ENCODE results near the gene QPCTL. TPM values are rescaled to one million over a fixed set of nuclear protein-coding genes. Genes with fewer than 3 reads are reported as not detected.

Gene QPCTL
- 7.9 to 10.8 TPM (median 9.8 TPM) in 5 replicates for total RNA-seq (2022; extraction: Qiagen RNA extraction; ENCODE audit: low read depth)

GRCh38 chr19:45692187-45693105, at the start of gene QPCTL:
QPCTL (plus strand) TSS chr19:45692666; CDS start chr19:45692704, 38 bp downstream.

DNA sequence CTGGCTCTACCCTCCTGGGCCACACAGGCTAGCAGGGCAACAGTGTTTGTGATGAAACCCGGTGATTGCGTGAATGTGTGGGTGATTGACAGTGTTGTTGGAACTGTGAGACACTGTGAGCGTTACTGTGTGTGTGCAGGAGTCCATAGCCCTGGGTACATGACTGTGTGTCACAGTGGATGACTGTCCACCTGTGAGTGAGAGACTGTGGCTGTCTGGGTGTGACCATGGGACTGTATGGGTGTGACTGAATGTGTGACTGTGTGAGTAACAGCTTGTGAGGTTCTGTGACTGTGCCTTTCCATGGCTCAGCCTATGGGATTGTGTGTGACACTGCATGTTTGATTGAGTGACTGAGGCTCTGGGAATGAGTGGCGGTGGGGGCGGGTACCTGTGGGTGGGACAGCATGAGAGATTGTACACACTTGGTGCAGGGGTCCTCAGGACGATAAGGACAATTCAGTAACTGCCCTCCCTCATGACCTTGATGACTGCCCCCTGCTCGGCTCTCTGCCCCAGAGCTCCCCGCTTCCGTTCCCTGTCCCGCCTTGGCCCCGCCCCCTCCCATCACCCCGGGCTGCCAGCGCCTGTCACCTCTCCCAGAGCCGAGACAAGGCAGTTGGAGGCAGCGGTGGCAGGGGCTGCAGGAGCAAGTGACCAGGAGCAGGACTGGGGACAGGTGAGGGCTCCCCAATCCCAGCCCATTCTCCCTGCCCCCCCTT, 24.7 kb upstream of the QPCTL start, which contains the start of gene GIPR:
TSS of gene GIPR (plus strand) at position 602 of the 722 bp plus-strand sequence. CDS start 1,300 bp downstream, outside the sequence.

GRCh38 chr19:45691516-45692186, 815 bp upstream of the QPCTL start, which contains the start of gene SNRPD2:
SNRPD2 (minus strand) TSS chr19:45691953; CDS start chr19:45691888, 65 bp downstream.

DNA sequence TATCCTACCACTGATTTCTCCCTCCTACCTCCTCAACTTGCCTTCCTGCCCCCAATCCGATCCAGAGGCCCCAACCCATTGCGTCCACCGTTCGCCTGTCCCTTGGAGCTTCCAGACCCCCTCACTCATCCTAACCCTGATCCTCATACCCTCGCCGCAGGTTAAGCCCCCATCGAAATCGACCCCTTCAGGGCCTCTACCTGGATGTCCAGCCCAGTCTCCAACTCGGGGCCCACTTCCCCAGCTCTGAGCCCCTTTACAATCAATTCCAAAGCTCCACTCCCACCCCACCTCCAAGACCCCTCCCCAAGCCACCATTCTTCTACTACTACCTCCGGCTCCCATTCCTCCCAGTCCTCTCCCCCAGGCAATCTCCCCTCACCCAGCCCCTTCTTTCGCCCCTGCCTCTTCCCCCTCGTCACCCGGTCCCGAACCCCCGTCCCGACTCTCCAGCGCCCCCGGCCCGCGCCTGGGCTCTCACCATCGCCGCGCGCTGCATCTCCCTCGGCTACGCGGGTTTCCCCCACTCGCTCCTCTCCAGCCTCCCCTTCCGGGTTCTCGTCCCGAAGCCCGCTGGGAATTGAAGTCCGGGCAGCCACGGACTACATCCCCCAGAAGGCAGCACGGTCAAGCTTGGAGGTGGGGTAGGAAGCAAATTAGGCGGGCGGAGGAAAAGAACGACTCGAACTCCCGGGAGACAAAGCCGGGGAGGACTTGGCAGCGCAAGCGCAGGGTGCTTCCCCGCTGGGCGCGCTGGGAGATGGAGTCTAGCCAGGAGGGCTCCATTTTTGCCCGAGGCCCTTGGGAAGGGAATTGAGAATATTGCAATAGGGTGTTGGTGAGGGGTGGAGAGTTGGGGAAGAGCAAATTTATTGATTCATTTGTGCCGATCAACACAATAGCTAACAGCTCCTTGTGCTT, 38.2 kb downstream of the QPCTL start, which contains the start of gene FBXO46:
TSS of gene FBXO46 (minus strand) at position 529 of the 921 bp plus-strand sequence. CDS start 17,401 bp downstream, outside the sequence.

DNA sequence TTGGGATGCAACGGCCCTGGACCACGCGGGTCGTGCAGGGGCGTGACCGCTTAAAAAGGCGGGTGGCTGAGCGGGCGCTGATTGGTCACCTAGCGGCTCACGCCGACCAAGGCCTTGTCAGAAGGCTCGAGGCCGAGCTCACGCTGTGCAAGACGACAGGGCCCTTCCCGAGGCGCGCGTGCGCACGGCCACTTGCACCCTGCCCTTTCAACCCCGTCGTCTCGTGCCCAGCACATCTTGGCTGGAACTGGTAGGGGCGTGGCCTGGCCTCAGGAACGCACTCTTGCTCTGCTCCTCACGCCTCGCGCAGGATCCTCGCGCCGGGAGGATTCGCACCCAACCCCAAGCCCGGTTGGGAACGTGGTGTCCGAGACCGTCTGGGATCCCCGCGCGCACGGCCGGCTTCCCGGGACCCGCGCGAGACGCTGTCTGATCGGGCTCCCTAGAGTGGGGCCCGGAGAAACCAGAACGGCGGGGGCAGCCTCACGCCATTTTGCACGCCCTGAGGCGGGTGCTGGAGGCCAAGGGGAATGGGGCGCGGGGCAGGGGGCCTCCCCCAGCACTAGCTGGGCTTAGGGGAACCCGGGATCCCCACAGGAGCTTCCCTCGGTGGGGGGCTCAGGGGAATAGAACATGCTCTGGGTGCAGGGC, 40.8 kb downstream of the QPCTL start, which contains the start of gene MEIOSIN:
TSS of gene MEIOSIN (plus strand) at position 280 of the 651 bp plus-strand sequence. CDS start 1,938 bp downstream, outside the sequence.

Other genes starting within 250 kb of the QPCTL start
- gene FOSB, start 224.7 kb upstream of the QPCTL start, total RNA-seq (2022; extraction: Qiagen RNA extraction; ENCODE audit: low read depth) = 13.4 to 19.5 TPM (median 15.8 TPM) in 5 replicates
- 8.0 to 12.5 TPM (median 9.8 TPM) in 5 replicates for gene RTN2, start 195.6 kb upstream of the QPCTL start, total RNA-seq (2022; extraction: Qiagen RNA extraction; ENCODE audit: low read depth)
- gene PPM1N, start 194.2 kb upstream of the QPCTL start, total RNA-seq (2022; extraction: Qiagen RNA extraction; ENCODE audit: low read depth) = 6.5 to 8.5 TPM (median 7.4 TPM) in 5 replicates
- 109 to 126 TPM (median 118 TPM) in 5 replicates for gene VASP, start 185.2 kb upstream of the QPCTL start, total RNA-seq (2022; extraction: Qiagen RNA extraction; ENCODE audit: low read depth)
- 11.5 to 17.3 TPM (median 17.0 TPM) in 5 replicates for gene OPA3, start 107.9 kb upstream of the QPCTL start, total RNA-seq (2022; extraction: Qiagen RNA extraction; ENCODE audit: low read depth)
- 0.13 to 0.38 TPM (median 0.22 TPM) in 5 replicates for gene GPR4, start 90.5 kb upstream of the QPCTL start, total RNA-seq (2022; extraction: Qiagen RNA extraction; ENCODE audit: low read depth)
- gene EML2, start 53.3 kb upstream of the QPCTL start, total RNA-seq (2022; extraction: Qiagen RNA extraction; ENCODE audit: low read depth) = 22.4 to 30.1 TPM (median 25.4 TPM) in 5 replicates
- 2.1 to 4.7 TPM (median 2.5 TPM) in 5 replicates for gene GIPR, start 24.4 kb upstream of the QPCTL start, total RNA-seq (2022; extraction: Qiagen RNA extraction; ENCODE audit: low read depth)
- gene SNRPD2, start 713 bp upstream of the QPCTL start, total RNA-seq (2022; extraction: Qiagen RNA extraction; ENCODE audit: low read depth) = 757 to 952 TPM (median 803 TPM) in 5 replicates
- gene FBXO46, start 38.2 kb downstream of the QPCTL start, total RNA-seq (2022; extraction: Qiagen RNA extraction; ENCODE audit: low read depth) = 8.9 to 11.1 TPM (median 10.6 TPM) in 5 replicates
- gene MEIOSIN, start 40.8 kb downstream of the QPCTL start, total RNA-seq (2022; extraction: Qiagen RNA extraction; ENCODE audit: low read depth) = 0.05 to 0.16 TPM (median 0.06 TPM) in 4 of 5 replicates, not detected in the other
- 19.5 to 36.8 TPM (median 31.1 TPM) in 5 replicates for gene SIX5, start 76.6 kb downstream of the QPCTL start, total RNA-seq (2022; extraction: Qiagen RNA extraction; ENCODE audit: low read depth)
- 36.9 to 58.2 TPM (median 54.8 TPM) in 5 replicates for gene DMPK, start 89.8 kb downstream of the QPCTL start, total RNA-seq (2022; extraction: Qiagen RNA extraction; ENCODE audit: low read depth)
- gene DMWD, start 100.2 kb downstream of the QPCTL start, total RNA-seq (2022; extraction: Qiagen RNA extraction; ENCODE audit: low read depth) = 23.6 to 40.1 TPM (median 35.8 TPM) in 5 replicates
- gene RSPH6A, start 122.6 kb downstream of the QPCTL start, total RNA-seq (2022; extraction: Qiagen RNA extraction; ENCODE audit: low read depth) = 0.03 TPM in 1 of 5 replicates, not detected in the others
- gene SYMPK, start 170.5 kb downstream of the QPCTL start, total RNA-seq (2022; extraction: Qiagen RNA extraction; ENCODE audit: low read depth) = 59.7 to 84.4 TPM (median 77.3 TPM) in 5 replicates
- gene FOXA3, start 171.7 kb downstream of the QPCTL start, total RNA-seq (2022; extraction: Qiagen RNA extraction; ENCODE audit: low read depth) = 0.76 to 1.2 TPM (median 0.94 TPM) in 5 replicates
- 21.0 to 39.5 TPM (median 37.8 TPM) in 5 replicates for gene IRF2BP1, start 193.5 kb downstream of the QPCTL start, total RNA-seq (2022; extraction: Qiagen RNA extraction; ENCODE audit: low read depth)
- 6.5 to 12.1 TPM (median 10.7 TPM) in 5 replicates for gene MYPOP, start 209.9 kb downstream of the QPCTL start, total RNA-seq (2022; extraction: Qiagen RNA extraction; ENCODE audit: low read depth)
- gene NANOS2, start 222.1 kb downstream of the QPCTL start, total RNA-seq (2022; extraction: Qiagen RNA extraction; ENCODE audit: low read depth) = not detected in 5 replicates